ENCODE results near the gene CRABP1.

DNA sequence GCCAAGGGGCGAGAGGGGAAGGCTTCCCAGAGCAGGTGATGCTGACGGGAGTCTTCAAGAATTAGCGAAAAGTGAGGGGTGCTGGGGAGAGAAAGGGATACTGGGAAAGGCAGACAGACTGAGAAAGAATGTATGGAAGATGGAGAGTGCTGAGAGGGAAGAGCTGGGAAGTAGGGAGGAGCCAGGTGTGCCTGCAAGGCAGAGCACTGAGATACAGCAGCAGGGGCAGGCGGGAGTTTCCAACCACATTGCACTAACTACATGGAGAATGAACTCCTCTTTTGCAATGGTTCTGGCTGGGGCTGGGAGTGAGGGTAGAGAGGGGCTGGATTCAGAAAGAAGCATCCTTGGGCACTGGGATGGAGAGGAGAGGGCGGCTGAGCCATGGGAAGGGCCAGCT, 16.0 kb upstream of the CRABP1 start:
- TF ChIP-seq, protein P1, sequence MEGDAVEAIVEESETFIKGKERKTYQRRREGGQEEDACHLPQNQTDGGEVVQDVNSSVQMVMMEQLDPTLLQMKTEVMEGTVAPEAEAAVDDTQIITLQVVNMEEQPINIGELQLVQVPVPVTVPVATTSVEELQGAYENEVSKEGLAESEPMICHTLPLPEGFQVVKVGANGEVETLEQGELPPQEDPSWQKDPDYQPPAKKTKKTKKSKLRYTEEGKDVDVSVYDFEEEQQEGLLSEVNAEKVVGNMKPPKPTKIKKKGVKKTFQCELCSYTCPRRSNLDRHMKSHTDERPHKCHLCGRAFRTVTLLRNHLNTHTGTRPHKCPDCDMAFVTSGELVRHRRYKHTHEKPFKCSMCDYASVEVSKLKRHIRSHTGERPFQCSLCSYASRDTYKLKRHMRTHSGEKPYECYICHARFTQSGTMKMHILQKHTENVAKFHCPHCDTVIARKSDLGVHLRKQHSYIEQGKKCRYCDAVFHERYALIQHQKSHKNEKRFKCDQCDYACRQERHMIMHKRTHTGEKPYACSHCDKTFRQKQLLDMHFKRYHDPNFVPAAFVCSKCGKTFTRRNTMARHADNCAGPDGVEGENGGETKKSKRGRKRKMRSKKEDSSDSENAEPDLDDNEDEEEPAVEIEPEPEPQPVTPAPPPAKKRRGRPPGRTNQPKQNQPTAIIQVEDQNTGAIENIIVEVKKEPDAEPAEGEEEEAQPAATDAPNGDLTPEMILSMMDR (IDR thresholded peaks at IDR 0.05; ENCODE audit: poor library complexity, severe bottlenecking): no peak
- TF ChIP-seq RAD21 (conservative IDR thresholded peaks at IDR 0.05): no peak
- no peak for TF ChIP-seq SMC3 (conservative IDR thresholded peaks at IDR 0.05; ENCODE audit: poor library complexity)
- no peak for TF ChIP-seq EP300 (conservative IDR thresholded peaks at IDR 0.05; ENCODE audit: poor library complexity, severe bottlenecking)
- TF ChIP-seq, protein P2, sequence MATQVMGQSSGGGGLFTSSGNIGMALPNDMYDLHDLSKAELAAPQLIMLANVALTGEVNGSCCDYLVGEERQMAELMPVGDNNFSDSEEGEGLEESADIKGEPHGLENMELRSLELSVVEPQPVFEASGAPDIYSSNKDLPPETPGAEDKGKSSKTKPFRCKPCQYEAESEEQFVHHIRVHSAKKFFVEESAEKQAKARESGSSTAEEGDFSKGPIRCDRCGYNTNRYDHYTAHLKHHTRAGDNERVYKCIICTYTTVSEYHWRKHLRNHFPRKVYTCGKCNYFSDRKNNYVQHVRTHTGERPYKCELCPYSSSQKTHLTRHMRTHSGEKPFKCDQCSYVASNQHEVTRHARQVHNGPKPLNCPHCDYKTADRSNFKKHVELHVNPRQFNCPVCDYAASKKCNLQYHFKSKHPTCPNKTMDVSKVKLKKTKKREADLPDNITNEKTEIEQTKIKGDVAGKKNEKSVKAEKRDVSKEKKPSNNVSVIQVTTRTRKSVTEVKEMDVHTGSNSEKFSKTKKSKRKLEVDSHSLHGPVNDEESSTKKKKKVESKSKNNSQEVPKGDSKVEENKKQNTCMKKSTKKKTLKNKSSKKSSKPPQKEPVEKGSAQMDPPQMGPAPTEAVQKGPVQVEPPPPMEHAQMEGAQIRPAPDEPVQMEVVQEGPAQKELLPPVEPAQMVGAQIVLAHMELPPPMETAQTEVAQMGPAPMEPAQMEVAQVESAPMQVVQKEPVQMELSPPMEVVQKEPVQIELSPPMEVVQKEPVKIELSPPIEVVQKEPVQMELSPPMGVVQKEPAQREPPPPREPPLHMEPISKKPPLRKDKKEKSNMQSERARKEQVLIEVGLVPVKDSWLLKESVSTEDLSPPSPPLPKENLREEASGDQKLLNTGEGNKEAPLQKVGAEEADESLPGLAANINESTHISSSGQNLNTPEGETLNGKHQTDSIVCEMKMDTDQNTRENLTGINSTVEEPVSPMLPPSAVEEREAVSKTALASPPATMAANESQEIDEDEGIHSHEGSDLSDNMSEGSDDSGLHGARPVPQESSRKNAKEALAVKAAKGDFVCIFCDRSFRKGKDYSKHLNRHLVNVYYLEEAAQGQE (IDR thresholded peaks at IDR 0.05; ENCODE audit: borderline replicate concordance): no peak
- TF ChIP-seq TAF1 (IDR thresholded peaks at IDR 0.05; ENCODE audit: low read depth): no peak
- TF ChIP-seq POLR2AphosphoS5 (IDR thresholded peaks at IDR 0.05): no peak
- no peak for TF ChIP-seq EZH2 (IDR thresholded peaks at IDR 0.05; ENCODE audit: borderline replicate concordance, insufficient read depth, low read length, poor library complexity, severe bottlenecking)

All from neural cell (in vitro differentiated cells).